ENCODE results near the gene HPSE2. TPM values are rescaled to one million over a fixed set of nuclear protein-coding genes. Genes with fewer than 3 reads are reported as not detected.
"Not testable (repeated sequence)": the region's sequence is repeated elsewhere in the genome, so short reads cannot be mapped to it uniquely, and the experiment has no call there.

Gene HPSE2
- total RNA-seq, 4 donors from 2014 or later, result 32.3 to 70.0 (median 43.6) TPM

DNA sequence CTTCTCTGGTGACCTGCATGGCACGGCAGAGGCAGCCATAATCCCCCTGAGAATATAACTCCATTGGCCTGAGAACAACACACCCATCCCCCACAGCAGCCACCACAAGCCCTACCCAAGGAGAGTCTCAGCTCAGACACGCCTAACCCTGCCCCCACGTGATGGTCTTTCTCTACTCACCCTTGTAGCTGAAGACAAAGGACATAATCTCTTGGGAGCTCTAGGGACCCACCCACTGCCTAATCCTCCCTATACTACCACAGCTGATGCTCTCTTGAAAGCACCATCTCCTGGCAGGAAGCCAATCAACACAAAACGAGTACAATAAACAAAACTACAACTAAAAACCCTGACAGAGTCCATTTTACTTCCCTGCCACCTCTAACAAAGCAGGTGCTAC, 30.7 kb upstream of the HPSE2 start:
- Histone ChIP-seq H3K9me3 (peaks cover 0 to 13% (median 3%) of the 10 kb centered on the region in 4 donors), H3K36me3 (no peaks in the 10 kb centered on the region), H3K4me1 (no peaks in the 10 kb centered on the region), H3K27me3 (no peaks in the 10 kb centered on the region), H3K27ac (replicated peaks in 1 of 4) (no peak overlapping the region), H3K4me3 (no peak overlapping the region)
- whole genome bisulfite sequencing, result 59% methylated on average over 4 of the region's 4 CpGs
- TF ChIP-seq, protein P1, sequence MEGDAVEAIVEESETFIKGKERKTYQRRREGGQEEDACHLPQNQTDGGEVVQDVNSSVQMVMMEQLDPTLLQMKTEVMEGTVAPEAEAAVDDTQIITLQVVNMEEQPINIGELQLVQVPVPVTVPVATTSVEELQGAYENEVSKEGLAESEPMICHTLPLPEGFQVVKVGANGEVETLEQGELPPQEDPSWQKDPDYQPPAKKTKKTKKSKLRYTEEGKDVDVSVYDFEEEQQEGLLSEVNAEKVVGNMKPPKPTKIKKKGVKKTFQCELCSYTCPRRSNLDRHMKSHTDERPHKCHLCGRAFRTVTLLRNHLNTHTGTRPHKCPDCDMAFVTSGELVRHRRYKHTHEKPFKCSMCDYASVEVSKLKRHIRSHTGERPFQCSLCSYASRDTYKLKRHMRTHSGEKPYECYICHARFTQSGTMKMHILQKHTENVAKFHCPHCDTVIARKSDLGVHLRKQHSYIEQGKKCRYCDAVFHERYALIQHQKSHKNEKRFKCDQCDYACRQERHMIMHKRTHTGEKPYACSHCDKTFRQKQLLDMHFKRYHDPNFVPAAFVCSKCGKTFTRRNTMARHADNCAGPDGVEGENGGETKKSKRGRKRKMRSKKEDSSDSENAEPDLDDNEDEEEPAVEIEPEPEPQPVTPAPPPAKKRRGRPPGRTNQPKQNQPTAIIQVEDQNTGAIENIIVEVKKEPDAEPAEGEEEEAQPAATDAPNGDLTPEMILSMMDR (IDR thresholded peaks at IDR 0.05), result no peak
- no peak for TF ChIP-seq EP300 (IDR thresholded peaks at IDR 0.05)
- TF ChIP-seq POLR2AphosphoS5 (IDR thresholded peaks at IDR 0.05), result no peak
- no peak for TF ChIP-seq POLR2A (IDR thresholded peaks at IDR 0.05; ENCODE audit: low read depth)
- no peak for DNase-seq (ENCODE audit: extremely low spot score)
- intact Hi-C loops (cut with DNase I), result no loop called here

DNA sequence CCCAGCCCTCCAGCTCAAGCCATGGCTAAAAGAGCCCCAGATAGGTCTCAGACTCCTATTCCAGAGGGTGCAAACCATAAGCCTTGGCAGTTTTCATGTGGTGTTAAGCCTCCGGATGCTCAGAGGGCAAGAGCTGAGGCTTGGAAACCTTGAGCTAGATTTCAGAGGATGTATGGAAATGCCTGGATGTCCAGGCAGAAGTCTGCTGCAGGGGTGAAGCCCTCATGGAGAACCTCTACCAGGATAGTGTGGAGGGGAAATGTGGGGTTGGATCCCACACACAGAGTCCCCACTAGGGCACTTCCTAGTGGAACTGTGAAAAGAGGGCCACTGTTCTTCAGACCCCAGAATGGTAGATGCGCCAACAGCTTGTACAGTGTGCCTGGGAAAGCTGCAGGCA, 13.2 kb upstream of the HPSE2 start:
- no peaks in the 10 kb centered on the region for H3K36me3 ChIP-seq
- DNase-seq (ENCODE audit: extremely low spot score), result no peak
- intact Hi-C loops (cut with DNase I), result loop anchor here (5.0 kb wide), 2 partner anchors 457 to 502 kb away; no protein-coding TSS in a partner anchor
- H3K4me1 ChIP-seq, result peaks cover 0 to 18% (median 7%) of the 10 kb centered on the region in 4 donors
- no peaks in the 10 kb centered on the region for H3K27me3 ChIP-seq
- H3K9me3 ChIP-seq, result no peaks in the 10 kb centered on the region
- H3K4me3 ChIP-seq, result no peak overlapping the region
- TF ChIP-seq EP300 (IDR thresholded peaks at IDR 0.05), result no peak
- no peak for TF ChIP-seq POLR2A (IDR thresholded peaks at IDR 0.05; ENCODE audit: low read depth)
- TF ChIP-seq POLR2AphosphoS5 (IDR thresholded peaks at IDR 0.05), result no peak
- TF ChIP-seq, protein P1 (IDR thresholded peaks at IDR 0.05), result no peak
- whole genome bisulfite sequencing, result 100% methylated on average over 1 of the region's 2 CpGs
- no peak overlapping the region for H3K27ac ChIP-seq (replicated peaks in 1 of 4)

DNA sequence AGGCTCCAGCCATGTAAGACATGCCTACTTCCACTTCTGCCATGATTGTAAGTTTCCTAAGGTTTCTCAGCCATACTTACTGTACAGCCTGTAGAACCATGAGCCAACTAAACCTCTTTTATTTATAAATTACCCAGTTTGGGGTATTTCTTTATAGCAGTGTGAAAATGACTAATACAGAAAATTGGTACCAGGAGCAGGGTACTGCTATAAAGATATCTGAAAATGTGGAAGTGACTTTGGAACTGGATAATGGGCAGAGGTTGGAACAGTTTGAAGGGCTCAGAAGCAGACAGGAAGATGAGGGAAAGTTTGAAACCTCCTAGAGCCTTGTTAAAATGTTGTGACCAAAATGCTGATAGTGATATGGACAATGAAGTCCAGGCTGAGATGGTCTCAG, 12.2 kb upstream of the HPSE2 start:
- not testable (repeated sequence) for H3K4me3 ChIP-seq; DNase-seq (ENCODE audit: extremely low spot score); H3K36me3 ChIP-seq; H3K27ac ChIP-seq (replicated peaks in 1 of 4); H3K9me3 ChIP-seq; H3K27me3 ChIP-seq
- intact Hi-C loops (cut with DNase I), result loop anchor here (2.0 to 5.0 kb wide), 3 partner anchors 456 to 781 kb away; no protein-coding TSS in a partner anchor
- peaks cover 0 to 18% (median 7%) of the 10 kb centered on the region in 4 donors for H3K4me1 ChIP-seq

DNA sequence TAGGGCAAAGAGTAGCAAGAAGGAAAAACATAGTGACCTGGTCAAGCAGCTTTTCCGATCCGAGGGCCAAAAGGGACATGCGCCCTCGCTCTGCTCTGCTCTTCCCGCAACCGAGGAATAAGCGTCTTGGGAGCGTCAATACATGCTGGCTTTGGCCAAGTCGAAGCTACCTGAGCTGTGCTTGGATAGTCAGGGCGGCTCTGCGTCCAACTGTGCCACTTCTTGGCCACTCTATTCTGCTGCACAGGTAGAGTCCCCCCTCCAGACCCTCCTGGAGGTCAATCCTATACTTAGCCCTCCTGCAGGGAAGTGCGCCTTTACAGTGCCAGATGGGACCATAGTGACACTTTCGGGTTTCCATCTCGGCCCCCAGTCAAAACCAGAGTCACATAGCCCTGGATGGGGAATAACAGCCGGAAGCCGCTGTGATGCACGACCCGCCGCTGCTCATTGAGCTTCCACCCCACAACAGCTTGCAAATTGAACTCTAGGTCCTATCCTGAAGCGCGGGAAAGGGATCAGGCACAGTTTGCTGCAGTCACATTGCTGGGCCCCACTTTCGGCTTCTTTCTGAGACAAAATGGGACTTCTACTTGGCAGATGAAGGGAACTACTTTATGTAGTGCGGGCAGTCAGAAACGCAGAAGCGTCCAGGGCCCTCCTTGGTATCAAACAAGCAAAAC, 1.1 kb upstream of the HPSE2 start:
- intact Hi-C loops (cut with DNase I), result no loop called here
- no peak for DNase-seq (ENCODE audit: extremely low spot score)
- Histone ChIP-seq H3K27me3 (peaks cover 0 to 21% (median 0%) of the 10 kb centered on the region in 4 donors), H3K4me1 (peaks cover 30 to 66% (median 44%) of the 10 kb centered on the region in 4 donors), H3K36me3 (no peaks in the 10 kb centered on the region), H3K9me3 (no peaks in the 10 kb centered on the region), H3K4me3 (peak overlapping the region; percentile 60 to 68 (median 62)), H3K27ac (replicated peaks in 1 of 4) (peak overlapping the region; percentile 88 to 91 (median 90))
- no peak for TF ChIP-seq POLR2AphosphoS5 (IDR thresholded peaks at IDR 0.05)
- TF ChIP-seq, protein P1 (IDR thresholded peaks at IDR 0.05), result no peak
- no peak for TF ChIP-seq POLR2A (IDR thresholded peaks at IDR 0.05; ENCODE audit: low read depth)
- TF ChIP-seq EP300 (IDR thresholded peaks at IDR 0.05), result no peak
- 48% methylated on average over 22 of the region's 25 CpGs for WGBS

DNA sequence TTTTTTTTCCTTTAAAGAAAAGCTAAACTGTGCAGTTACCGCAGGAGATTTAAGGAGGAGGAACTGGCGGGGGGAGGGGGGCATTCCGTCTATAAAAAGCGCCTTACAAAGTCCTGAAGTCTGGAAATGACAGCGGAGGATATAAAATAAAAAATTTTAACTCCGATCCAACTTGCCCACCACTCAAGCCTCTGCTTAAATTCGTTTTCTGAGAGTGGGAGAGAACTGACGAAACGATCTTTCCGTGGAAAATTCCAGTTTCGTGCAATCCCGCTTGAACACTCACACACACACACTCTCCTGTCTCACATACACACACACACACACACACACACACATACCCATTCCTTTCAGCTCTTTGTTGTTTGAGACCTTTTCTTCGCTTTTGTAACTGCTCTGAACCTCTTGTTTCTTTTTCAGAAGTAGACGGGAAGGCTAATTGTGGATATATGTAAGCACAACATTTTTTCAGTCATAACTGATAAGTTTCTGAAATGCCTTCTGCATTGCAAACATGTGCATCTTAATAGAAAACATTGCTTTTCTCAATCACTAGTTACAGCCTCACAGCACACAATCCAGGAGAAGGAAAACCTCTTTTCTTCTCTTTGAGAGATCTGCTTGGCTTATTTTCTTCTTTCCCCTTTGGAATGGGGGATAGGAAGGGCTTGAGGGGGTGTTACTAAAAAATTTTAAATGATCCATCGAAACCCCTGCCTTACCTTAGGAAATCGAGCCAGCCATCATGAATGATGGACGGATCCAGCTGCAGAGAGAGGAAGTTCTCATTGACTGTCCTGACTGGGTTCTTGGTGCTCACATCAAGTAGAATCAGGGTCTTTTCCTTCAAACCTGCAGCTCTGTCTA, 628 bp downstream of the HPSE2 start:
- H3K36me3 ChIP-seq, result no peaks in the 10 kb centered on the region
- no peak for DNase-seq (ENCODE audit: extremely low spot score)
- peaks cover 0 to 21% (median 0%) of the 10 kb centered on the region in 4 donors for H3K27me3 ChIP-seq
- intact Hi-C loops (cut with DNase I), result no loop called here
- 3% methylated on average over 17 of the region's 17 CpGs for WGBS
- peak overlapping the region; percentile 88 to 91 (median 90) for H3K27ac ChIP-seq (replicated peaks in 1 of 4)
- no peaks in the 10 kb centered on the region for H3K9me3 ChIP-seq
- H3K4me3 ChIP-seq, result peak overlapping the region; percentile 60 to 68 (median 62)
- H3K4me1 ChIP-seq, result peaks cover 30 to 68% (median 44%) of the 10 kb centered on the region in 4 donors
- TF ChIP-seq EP300 (IDR thresholded peaks at IDR 0.05), result no peak
- TF ChIP-seq POLR2AphosphoS5 (IDR thresholded peaks at IDR 0.05), result no peak
- TF ChIP-seq, protein P1 (IDR thresholded peaks at IDR 0.05), result no peak
- no peak for TF ChIP-seq POLR2A (IDR thresholded peaks at IDR 0.05; ENCODE audit: low read depth)

All from esophagus muscularis mucosa (tissue), 4 donors.